IPS-20b (cell line): ENCODE measurements around the gene KCNQ1.

Experiments
- H3K27ac ChIP-seq: one replicate; pipeline ENCODE4 v1.5.1; 2013; ENCODE audit warnings: low read length
- H3K27me3 ChIP-seq: 2 replicates; pipeline ENCODE4 v1.6.1; 2013; ENCODE audit warnings: mild to moderate bottlenecking, low read length, inconsistent platforms; ENCODE audit not compliant: insufficient read depth
- H3K36me3 ChIP-seq: 2 replicates; pipeline ENCODE4 v1.6.1; 2013; ENCODE audit warnings: low read depth, mild to moderate bottlenecking, inconsistent platforms, low read length, moderate library complexity; ENCODE audit not compliant: insufficient read depth
- H3K4me1 ChIP-seq: 2 replicates; pipeline ENCODE4 v1.6.1; 2013; ENCODE audit warnings: mild to moderate bottlenecking, control low read depth, inconsistent platforms, low read length, moderate library complexity; ENCODE audit not compliant: insufficient read depth
- H3K4me3 ChIP-seq: 2 replicates; pipeline ENCODE4 v1.5.1; 2013; ENCODE audit warnings: mild to moderate bottlenecking, low read length, inconsistent platforms
- H3K9ac ChIP-seq: 2 replicates; pipeline ENCODE4 v1.6.1; 2013; ENCODE audit warnings: low read depth, mild to moderate bottlenecking, inconsistent platforms, low read length, moderate library complexity
- H3K9me3 ChIP-seq: 2 replicates; pipeline ENCODE4 v1.6.1; 2013; ENCODE audit warnings: mild to moderate bottlenecking, low read depth, low read length, inconsistent platforms; ENCODE audit not compliant: insufficient read depth

The KCNQ1 gene

GRCh38 chr11:2566223-2567025 lies 121.6 kb downstream of the KCNQ1 start:
- Histone ChIP-seq H3K4me1 (no peaks in the 10 kb centered on the region), H3K9me3 (no peaks in the 10 kb centered on the region), H3K36me3 (no peaks in the 10 kb centered on the region), H3K4me3 (no peak overlapping the region), H3K9ac (no peak overlapping the region), H3K27me3 (peaks cover 63% of the 10 kb centered on the region), H3K27ac (no peak overlapping the region)

DNA sequence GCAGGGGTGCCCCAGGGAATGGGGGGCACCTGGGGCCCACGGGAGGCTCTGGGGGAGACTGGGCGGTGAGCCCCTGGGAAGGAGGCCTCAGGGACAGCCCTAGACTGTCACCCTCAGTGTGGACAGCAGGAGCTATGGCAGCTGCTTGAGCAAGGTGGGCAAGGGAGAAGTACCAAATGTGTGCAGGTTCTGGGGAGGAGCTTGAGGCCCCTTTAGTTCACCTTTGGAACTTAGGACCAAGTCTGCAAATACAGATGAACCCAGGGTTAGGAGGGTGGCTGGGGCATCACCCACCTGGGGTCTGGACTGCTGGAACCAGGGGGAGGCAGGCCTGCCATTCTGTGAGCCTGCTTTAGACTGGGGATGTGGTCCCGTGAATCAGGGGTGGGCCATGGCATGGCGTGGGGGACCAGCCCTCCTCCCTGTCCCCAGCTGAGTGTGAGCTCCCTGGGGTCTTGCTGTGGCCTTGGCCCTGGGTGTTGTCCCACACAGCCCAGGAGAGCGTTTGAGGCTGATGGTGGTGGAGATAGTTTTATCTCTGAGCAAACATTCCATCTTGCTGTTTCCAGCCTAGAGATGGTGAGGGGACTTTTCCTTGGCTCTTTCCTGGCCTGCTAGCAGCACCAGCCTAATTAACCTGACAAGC lies 122.3 kb downstream of the KCNQ1 start:
- no peak overlapping the region for H3K9ac ChIP-seq
- H3K4me3 ChIP-seq: no peak overlapping the region
- H3K4me1 ChIP-seq: no peaks in the 10 kb centered on the region
- no peaks in the 10 kb centered on the region for H3K9me3 ChIP-seq
- H3K27me3 ChIP-seq: peaks cover 66% of the 10 kb centered on the region
- H3K36me3 ChIP-seq: no peaks in the 10 kb centered on the region
- no peak overlapping the region for H3K27ac ChIP-seq

DNA sequence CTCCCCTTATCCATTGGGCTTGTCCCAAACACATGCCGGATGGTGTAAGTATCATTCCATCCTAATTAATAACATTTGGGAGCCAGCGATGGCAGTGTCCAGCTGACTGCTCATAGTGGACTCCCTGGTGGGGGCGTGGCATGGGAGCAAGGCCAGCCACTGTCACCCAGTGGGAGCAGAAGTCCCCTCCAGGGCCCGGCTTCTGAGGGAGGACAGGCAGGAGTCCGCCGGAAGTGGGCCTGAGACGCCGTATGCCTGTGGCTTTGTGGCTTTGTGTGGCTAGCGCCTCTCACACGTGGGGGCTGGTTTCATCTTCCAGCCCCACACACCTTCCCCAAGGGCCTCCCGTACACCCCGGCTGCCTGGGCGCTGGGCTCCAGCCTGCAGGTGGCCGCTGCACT lies 124.5 kb downstream of the KCNQ1 start:
- Histone ChIP-seq H3K4me1 (no peaks in the 10 kb centered on the region), H3K4me3 (no peak overlapping the region), H3K27me3 (peaks cover 60% of the 10 kb centered on the region), H3K9me3 (no peaks in the 10 kb centered on the region), H3K36me3 (no peaks in the 10 kb centered on the region), H3K9ac (no peak overlapping the region), H3K27ac (no peak overlapping the region)

- H3K27ac ChIP-seq: no peak overlapping the region
- no peak overlapping the region for H3K4me3 ChIP-seq
- peaks cover 56% of the 10 kb centered on the region for H3K27me3 ChIP-seq
- no peaks in the 10 kb centered on the region for H3K9me3 ChIP-seq
- no peak overlapping the region for H3K9ac ChIP-seq
- no peaks in the 10 kb centered on the region for H3K36me3 ChIP-seq
- H3K4me1 ChIP-seq: no peaks in the 10 kb centered on the region
Observed at GRCh38 chr11:2569731-2570210, 125.0 kb downstream of the KCNQ1 start.

- no peak overlapping the region for H3K27ac ChIP-seq
- H3K9ac ChIP-seq: no peak overlapping the region
- H3K27me3 ChIP-seq: peaks cover 52% of the 10 kb centered on the region
- H3K36me3 ChIP-seq: no peaks in the 10 kb centered on the region
- H3K9me3 ChIP-seq: no peaks in the 10 kb centered on the region
- no peak overlapping the region for H3K4me3 ChIP-seq
- H3K4me1 ChIP-seq: no peaks in the 10 kb centered on the region
Observed at GRCh38 chr11:2570211-2570811, 125.5 kb downstream of the KCNQ1 start.

- Histone ChIP-seq H3K9ac (no peak overlapping the region), H3K27ac (no peak overlapping the region), H3K9me3 (no peaks in the 10 kb centered on the region), H3K4me3 (no peak overlapping the region), H3K27me3 (peaks cover 52% of the 10 kb centered on the region), H3K4me1 (no peaks in the 10 kb centered on the region), H3K36me3 (no peaks in the 10 kb centered on the region)
Observed at GRCh38 chr11:2570841-2571597, 126.2 kb downstream of the KCNQ1 start.

DNA sequence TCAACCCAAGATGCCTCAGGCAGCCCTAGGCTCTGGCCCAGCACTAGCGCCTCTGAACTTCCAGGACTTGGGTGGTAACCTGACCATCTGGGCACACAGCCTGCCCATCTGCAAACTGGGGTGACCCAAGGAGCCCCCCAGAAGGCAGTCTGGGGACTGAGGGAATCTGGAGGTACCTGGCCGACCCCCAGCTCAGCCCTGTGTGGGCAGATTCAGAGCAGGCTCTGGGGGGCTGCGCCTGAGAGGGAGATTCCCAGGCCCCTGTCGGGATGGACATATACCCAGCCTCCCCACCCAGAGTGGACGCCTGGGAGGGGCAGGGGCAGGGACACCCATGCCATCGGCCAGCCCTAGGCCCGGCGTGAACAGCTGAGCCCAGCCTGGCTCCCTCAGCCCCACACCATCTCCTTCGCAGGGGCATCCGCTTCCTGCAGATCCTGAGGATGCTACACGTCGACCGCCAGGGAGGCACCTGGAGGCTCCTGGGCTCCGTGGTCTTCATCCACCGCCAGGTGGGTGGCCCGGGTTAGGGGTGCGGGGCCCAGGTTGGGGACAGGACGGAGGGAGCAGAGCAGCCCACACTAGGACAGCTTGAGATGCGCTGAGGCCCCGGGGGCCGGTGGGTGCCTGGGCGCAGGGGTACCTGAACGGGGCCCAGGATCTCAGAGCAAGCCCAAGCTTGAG lies 126.9 kb downstream of the KCNQ1 start:
- no peaks in the 10 kb centered on the region for H3K9me3 ChIP-seq
- no peaks in the 10 kb centered on the region for H3K4me1 ChIP-seq
- H3K27me3 ChIP-seq: peaks cover 52% of the 10 kb centered on the region
- H3K4me3 ChIP-seq: no peak overlapping the region
- no peak overlapping the region for H3K9ac ChIP-seq
- H3K36me3 ChIP-seq: no peaks in the 10 kb centered on the region
- no peak overlapping the region for H3K27ac ChIP-seq

DNA sequence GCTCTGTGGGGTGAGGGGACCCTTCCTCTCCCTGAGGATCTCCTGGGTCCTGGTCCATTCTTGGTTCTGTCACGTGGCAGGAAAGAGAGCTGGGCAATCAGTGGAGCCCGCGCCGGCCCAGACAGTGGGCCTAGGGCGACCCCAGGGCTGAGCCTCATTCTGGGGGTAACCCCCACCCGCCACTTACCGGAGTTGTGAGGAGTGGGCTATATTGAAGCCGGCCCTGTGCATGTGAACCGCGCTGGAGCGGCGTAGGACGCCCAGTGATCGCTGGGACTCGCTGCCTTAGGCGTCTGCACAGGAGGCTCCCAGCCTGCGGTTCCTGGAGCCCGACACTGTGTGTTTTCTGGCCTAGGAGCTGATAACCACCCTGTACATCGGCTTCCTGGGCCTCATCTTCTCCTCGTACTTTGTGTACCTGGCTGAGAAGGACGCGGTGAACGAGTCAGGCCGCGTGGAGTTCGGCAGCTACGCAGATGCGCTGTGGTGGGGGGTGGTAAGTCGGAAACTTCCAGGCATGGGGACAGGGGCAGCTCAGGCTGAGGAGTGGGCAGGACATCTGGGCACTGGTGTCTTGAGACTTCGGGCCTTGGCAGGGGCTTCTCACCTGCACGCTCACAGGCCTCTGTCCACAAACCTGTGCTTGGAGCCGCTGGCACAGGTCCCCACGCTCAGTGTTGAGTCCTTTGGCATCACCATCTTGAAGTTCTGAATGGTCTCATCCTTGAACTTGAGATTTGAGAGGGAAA lies 127.9 kb downstream of the KCNQ1 start:
- Histone ChIP-seq H3K36me3 (no peaks in the 10 kb centered on the region), H3K4me3 (no peak overlapping the region), H3K27ac (no peak overlapping the region), H3K4me1 (no peaks in the 10 kb centered on the region), H3K9ac (no peak overlapping the region), H3K27me3 (peaks cover 50% of the 10 kb centered on the region), H3K9me3 (no peaks in the 10 kb centered on the region)

- no peak overlapping the region for H3K9ac ChIP-seq
- no peaks in the 10 kb centered on the region for H3K9me3 ChIP-seq
Observed at GRCh38 chr11:2573240-2574042, 128.6 kb downstream of the KCNQ1 start.

DNA sequence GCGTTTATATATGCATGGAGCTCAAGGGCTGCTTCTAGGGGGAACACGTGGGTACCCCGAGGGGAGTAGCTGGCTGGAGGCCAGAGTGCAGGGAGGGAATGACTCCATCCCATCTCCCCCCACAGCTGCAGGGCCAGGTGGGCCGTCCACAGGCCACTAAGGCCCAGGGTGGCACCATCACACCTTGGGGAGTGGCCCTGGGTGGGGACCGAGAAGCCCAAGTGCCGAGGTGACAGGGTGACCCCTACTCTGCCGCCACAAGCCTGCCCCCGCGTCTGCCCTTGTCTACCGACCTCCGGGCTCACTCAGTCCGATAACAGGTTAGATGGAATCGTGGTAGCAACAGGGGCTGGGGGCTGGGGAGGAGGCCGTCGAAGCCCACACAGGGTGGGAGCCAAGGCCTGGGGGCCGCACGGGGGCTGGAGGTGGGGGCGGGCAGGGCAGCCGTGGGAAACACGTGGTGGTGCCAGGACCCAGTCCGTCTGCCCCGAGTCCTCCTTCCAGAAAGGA lies 129.3 kb downstream of the KCNQ1 start:
- Histone ChIP-seq H3K9me3 (no peaks in the 10 kb centered on the region), H3K27me3 (peaks cover 58% of the 10 kb centered on the region), H3K4me1 (no peaks in the 10 kb centered on the region), H3K36me3 (no peaks in the 10 kb centered on the region), H3K4me3 (no peak overlapping the region), H3K27ac (no peak overlapping the region), H3K9ac (no peak overlapping the region)

More at GRCh38 chr11:2573240-2574042, 128.6 kb downstream of the KCNQ1 start:
- Histone ChIP-seq H3K36me3 (no peaks in the 10 kb centered on the region), H3K4me3 (no peak overlapping the region), H3K27me3 (peaks cover 54% of the 10 kb centered on the region), H3K4me1 (no peaks in the 10 kb centered on the region), H3K27ac (no peak overlapping the region)
